NB4 (cell line): ENCODE measurements around the gene MPDZ.

Source experiments
- POLR2A ChIP-seq: IDR thresholded peaks from 2 replicates; pipeline ENCODE4 v1.6.1; 2011; ENCODE audit warnings: mild to moderate bottlenecking; ENCODE audit not compliant: insufficient read length; ENCODE audit errors: extremely low read depth
- TF ChIP-seq, protein P1 (sequence below): IDR thresholded peaks from one replicate; pipeline ENCODE4 v1.5.1; 2012; ENCODE audit warnings: low read depth, low read length
- TF ChIP-seq, protein P2 (sequence below): IDR thresholded peaks from 2 replicates; pipeline ENCODE4 v1.6.1; 2011; ENCODE audit warnings: low read depth, low read length

DNA sequence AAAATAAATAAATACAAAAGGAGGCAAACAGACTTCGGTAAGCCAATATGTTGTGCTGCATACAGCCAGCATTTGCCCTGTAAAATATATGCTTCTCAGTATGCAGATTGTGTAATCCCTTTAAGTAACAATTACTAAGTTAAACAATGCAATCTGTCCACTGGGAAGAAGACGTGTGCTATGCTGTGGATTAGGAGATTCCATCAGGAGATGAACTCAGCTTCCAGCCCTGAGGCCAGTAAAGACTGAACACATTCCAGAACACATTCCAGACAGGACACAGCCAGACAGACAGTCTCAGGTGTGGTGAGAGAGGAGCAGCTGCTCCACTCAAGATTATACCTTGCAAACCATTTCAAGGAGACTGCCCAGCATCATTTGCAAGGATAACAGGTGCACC is 97.8 kb downstream of the MPDZ start:
- TF ChIP-seq, protein P1, sequence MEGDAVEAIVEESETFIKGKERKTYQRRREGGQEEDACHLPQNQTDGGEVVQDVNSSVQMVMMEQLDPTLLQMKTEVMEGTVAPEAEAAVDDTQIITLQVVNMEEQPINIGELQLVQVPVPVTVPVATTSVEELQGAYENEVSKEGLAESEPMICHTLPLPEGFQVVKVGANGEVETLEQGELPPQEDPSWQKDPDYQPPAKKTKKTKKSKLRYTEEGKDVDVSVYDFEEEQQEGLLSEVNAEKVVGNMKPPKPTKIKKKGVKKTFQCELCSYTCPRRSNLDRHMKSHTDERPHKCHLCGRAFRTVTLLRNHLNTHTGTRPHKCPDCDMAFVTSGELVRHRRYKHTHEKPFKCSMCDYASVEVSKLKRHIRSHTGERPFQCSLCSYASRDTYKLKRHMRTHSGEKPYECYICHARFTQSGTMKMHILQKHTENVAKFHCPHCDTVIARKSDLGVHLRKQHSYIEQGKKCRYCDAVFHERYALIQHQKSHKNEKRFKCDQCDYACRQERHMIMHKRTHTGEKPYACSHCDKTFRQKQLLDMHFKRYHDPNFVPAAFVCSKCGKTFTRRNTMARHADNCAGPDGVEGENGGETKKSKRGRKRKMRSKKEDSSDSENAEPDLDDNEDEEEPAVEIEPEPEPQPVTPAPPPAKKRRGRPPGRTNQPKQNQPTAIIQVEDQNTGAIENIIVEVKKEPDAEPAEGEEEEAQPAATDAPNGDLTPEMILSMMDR = no peak
- TF ChIP-seq POLR2A = no peak
- TF ChIP-seq, protein P2, sequence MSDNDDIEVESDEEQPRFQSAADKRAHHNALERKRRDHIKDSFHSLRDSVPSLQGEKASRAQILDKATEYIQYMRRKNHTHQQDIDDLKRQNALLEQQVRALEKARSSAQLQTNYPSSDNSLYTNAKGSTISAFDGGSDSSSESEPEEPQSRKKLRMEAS = no peak
